Breast epithelium (tissue), 4 donors: ENCODE data around the gene KIF5A. TPM values are rescaled to one million over a fixed set of nuclear protein-coding genes. Genes with fewer than 3 reads are reported as not detected.
A peak's percentile ranks its signal among the peaks of the same experiment; 100 is the strongest.

ENCODE experiments used
- DNase-seq, 2 donors: peaks; one replicate each; pipeline ENCODE4 v3.0.0-alpha.2; 2019; ENCODE audit warnings: low spot score in 2 of 2
- H3K27ac ChIP-seq, 2 donors: fragments of 200-600 bp; sonication (generic) in 1 of 2; one replicate each; pipeline ENCODE4 v1.5.1; 2016 to 2019; ENCODE audit warnings: mild to moderate bottlenecking in 1 of 2
- H3K27me3 ChIP-seq, 2 donors: fragments of 200-600 bp; sonication (generic) in 1 of 2; one replicate each; pipeline versions ENCODE4 v1.5.1 to v1.6.0; 2017 to 2019; ENCODE audit warnings: control low read depth in 1 of 2, mild to moderate bottlenecking in 1 of 2
- H3K36me3 ChIP-seq: fragments of 200-600 bp; one replicate; pipeline ENCODE4 v1.5.1; 2019
- H3K4me1 ChIP-seq, 2 donors: fragments of 200-600 bp; sonication (generic); one replicate each; pipeline ENCODE4 v1.5.1; 2016 to 2019; ENCODE audit warnings: control low read depth in 1 of 2
- H3K4me3 ChIP-seq, 3 donors: fragments of 200-600 bp; sonication (generic); 1 replicate in 2 of 3; 2 replicates in 1 of 3; pipeline ENCODE4 v1.5.1; 2016 to 2019; ENCODE audit warnings: mild to moderate bottlenecking in 3 of 3, moderate library complexity in 2 of 3
- H3K9me3 ChIP-seq, 2 donors: fragments of 200-600 bp; sonication (generic) in 1 of 2; one replicate each; pipeline ENCODE4 v1.5.1; 2016 to 2019; ENCODE audit warnings: control low read depth in 1 of 2
- CTCF ChIP-seq, 3 donors: fragments of 450-650 bp; IDR thresholded peaks; one replicate each; pipeline ENCODE4 v1.5.1; 2016 to 2017; ENCODE audit warnings: antibody characterized with exemption in 3 of 3, mild to moderate bottlenecking in 3 of 3, moderate library complexity in 3 of 3
- POLR2A ChIP-seq: fragments of 450-650 bp; IDR thresholded peaks from one replicate; pipeline ENCODE4 v1.6.1; 2016; ENCODE audit warnings: antibody characterized with exemption, mild to moderate bottlenecking, moderate library complexity
- POLR2AphosphoS5 ChIP-seq, 3 donors: sonication (generic); formaldehyde crosslinking; IDR thresholded peaks; one replicate each; pipeline ENCODE4 v1.6.1; 2017; ENCODE audit warnings: antibody characterized with exemption in 3 of 3
- intact Hi-C: fragments of 100-400 bp; cut with DNase I; formaldehyde crosslinking; loops from one replicate; pipeline ENCODE4 v1.15.1; 2023; ENCODE audit warnings: low total_unique reads
- total RNA-seq, 3 donors: library from RNA; depleted of rRNA; stranded (reverse); fragments of >200 nt; gene quantifications; one replicate each; pipeline ENCODE4 v1.1.0, GENCODE V29; 2016

KIF5A gene
- total RNA-seq, 3 donors from 2014 or later = 0.98 to 1.2 TPM; not detected in 1

- TF ChIP-seq POLR2AphosphoS5 (IDR thresholded peaks at IDR 0.05) (peak in 2 of 3 donors; percentile 69 to 79), CTCF (IDR thresholded peaks at IDR 0.05) (peak in 1 of 3 donors; percentile 17), POLR2A (peak; percentile 14)
- Histone ChIP-seq H3K9me3 (no peaks in the 10 kb centered on the region), H3K4me1 (peaks cover 6 to 7% of the 10 kb centered on the region in 2 donors), H3K27me3 (peaks cover 0 to 11% of the 10 kb centered on the region in 2 donors), H3K27ac (peak within 1 kb of the TSS; percentile 92 to 95), H3K36me3 (no peaks in the 10 kb centered on the region), H3K4me3 (peak within 1 kb of the TSS; percentile 85 to 95 (median 88))
- intact Hi-C loops = no loop called here
- peak; percentile 94 to 97 for DNase-seq
Observed at GRCh38 chr12:57546438-57547287, 3.2 kb upstream of the KIF5A start, which contains the start of gene DCTN2. DCTN2 (minus strand) TSS chr12:57547192; CDS start chr12:57547063, 129 bp downstream.

- Histone ChIP-seq H3K4me3 (peak overlapping the region; percentile 85 to 95 (median 88)), H3K27ac (peak overlapping the region; percentile 92 to 95), H3K4me1 (peaks cover 6 to 7% of the 10 kb centered on the region in 2 donors), H3K36me3 (no peaks in the 10 kb centered on the region), H3K27me3 (peaks cover 0 to 11% of the 10 kb centered on the region in 2 donors), H3K9me3 (no peaks in the 10 kb centered on the region)
- intact Hi-C loops = no loop called here
- TF ChIP-seq POLR2AphosphoS5 (IDR thresholded peaks at IDR 0.05) = no peak
- DNase-seq = no peak
Observed at GRCh38 chr12:57547288-57548012, 2.4 kb upstream of the KIF5A start.

GRCh38 chr12:57548013-57548315, 1.9 kb upstream of the KIF5A start:
- H3K9me3 ChIP-seq = no peaks in the 10 kb centered on the region
- H3K27me3 ChIP-seq = peaks cover 0 to 11% of the 10 kb centered on the region in 2 donors
- no peak for TF ChIP-seq POLR2AphosphoS5 (IDR thresholded peaks at IDR 0.05)
- TF ChIP-seq CTCF (IDR thresholded peaks at IDR 0.05) = no peak
- no peak for TF ChIP-seq POLR2A
- no peak overlapping the region for H3K4me3 ChIP-seq
- H3K36me3 ChIP-seq = no peaks in the 10 kb centered on the region
- H3K27ac ChIP-seq = no peak overlapping the region
- intact Hi-C loops = no loop called here
- no peak for DNase-seq
- peaks cover 6 to 7% of the 10 kb centered on the region in 2 donors for H3K4me1 ChIP-seq

GRCh38 chr12:57548488-57548887, 1.4 kb upstream of the KIF5A start:
- H3K36me3 ChIP-seq = no peaks in the 10 kb centered on the region
- no peaks in the 10 kb centered on the region for H3K9me3 ChIP-seq
- TF ChIP-seq CTCF (IDR thresholded peaks at IDR 0.05) (no peak), POLR2AphosphoS5 (IDR thresholded peaks at IDR 0.05) (no peak), POLR2A (no peak)
- no peak for DNase-seq
- no peak overlapping the region for H3K4me3 ChIP-seq
- peaks cover 6 to 7% of the 10 kb centered on the region in 2 donors for H3K4me1 ChIP-seq
- H3K27me3 ChIP-seq = peaks cover 0 to 11% of the 10 kb centered on the region in 2 donors
- no peak overlapping the region for H3K27ac ChIP-seq
- intact Hi-C loops = no loop called here

GRCh38 chr12:57549203-57549908, 488 bp upstream of the KIF5A start:
- H3K36me3 ChIP-seq = no peaks in the 10 kb centered on the region
- H3K27me3 ChIP-seq = peaks cover 0 to 11% of the 10 kb centered on the region in 2 donors
- DNase-seq = no peak
- no peaks in the 10 kb centered on the region for H3K9me3 ChIP-seq
- TF ChIP-seq POLR2AphosphoS5 (IDR thresholded peaks at IDR 0.05) (no peak), CTCF (IDR thresholded peaks at IDR 0.05) (no peak), POLR2A (no peak)
- peaks cover 6 to 7% of the 10 kb centered on the region in 2 donors for H3K4me1 ChIP-seq
- intact Hi-C loops = no loop called here
- H3K27ac ChIP-seq = no peak overlapping the region
- H3K4me3 ChIP-seq = peak overlapping the region; percentile 16 to 74 (median 53)
